Mucosa of descending colon (tissue), 3 donors: ENCODE measurements around the gene MAMDC2. TPM values are rescaled to one million over a fixed set of nuclear protein-coding genes. Genes with fewer than 3 reads are reported as not detected.
A peak's percentile ranks its signal among the peaks of the same experiment; 100 is the strongest.

Source experiments
- ATAC-seq: fragments of 200-7000 bp; cut with Tn5 transposase; one replicate; pipeline ENCODE4 v1.9.1; 2020; ENCODE audit warnings: mild to moderate bottlenecking, moderate library complexity
- DNase-seq, 3 donors: peaks; one replicate each; pipeline ENCODE4 v3.0.0-alpha.2; 2020
- H3K36me3 ChIP-seq: fragments of 200-600 bp; one replicate; pipeline ENCODE4 v1.8.0; 2021; ENCODE audit warnings: low read depth, mild to moderate bottlenecking
- H3K4me1 ChIP-seq: fragments of 200-600 bp; one replicate; pipeline ENCODE4 v1.8.0; 2021; ENCODE audit warnings: low read depth, mild to moderate bottlenecking
- H3K4me3 ChIP-seq: fragments of 200-600 bp; one replicate; pipeline ENCODE4 v1.8.0; 2021; ENCODE audit warnings: mild to moderate bottlenecking
- H3K9me3 ChIP-seq: fragments of 200-600 bp; one replicate; pipeline ENCODE4 v1.8.0; 2021; ENCODE audit warnings: mild to moderate bottlenecking
- intact Hi-C, 2 donors: fragments of 100-400 bp; cut with DNase I in 1 of 2; cut with micrococcal nuclease in 1 of 2; formaldehyde crosslinking; loops; one replicate each; pipeline versions ENCODE4 v1.11.0 to v1.11.1; 2022; cut with DNase I, micrococcal nuclease
- total RNA-seq, 3 donors: library from RNA; stranded (reverse); fragmentation: NEBNext Ultra II Directional in 2 of 3; extraction: Animal tissue kit (Norgen Biotek cat#: 25700) in 2 of 3; gene quantifications; one replicate each; pipeline versions ENCODE4 v1.2.1 to v1.2.4, GENCODE V29; 2021 to 2023
- TF ChIP-seq, protein P1 (sequence below): fragments of 200-600 bp; IDR thresholded peaks from one replicate; pipeline ENCODE4 v1.8.0; 2022; ENCODE audit warnings: antibody characterized with exemption, mild to moderate bottlenecking
- donor health status: DM: no; HTN: no; CAD: no; lungs with moderate emphysema.
- donor health status: DM: no; HTN: no; CAD: no.
- donor health status: DM: no; HTN: yes; CAD: no.

The MAMDC2 gene
- total RNA-seq, 3 donors from 2014 or later, result 3.5 to 70.6 (median 6.9) TPM

DNA sequence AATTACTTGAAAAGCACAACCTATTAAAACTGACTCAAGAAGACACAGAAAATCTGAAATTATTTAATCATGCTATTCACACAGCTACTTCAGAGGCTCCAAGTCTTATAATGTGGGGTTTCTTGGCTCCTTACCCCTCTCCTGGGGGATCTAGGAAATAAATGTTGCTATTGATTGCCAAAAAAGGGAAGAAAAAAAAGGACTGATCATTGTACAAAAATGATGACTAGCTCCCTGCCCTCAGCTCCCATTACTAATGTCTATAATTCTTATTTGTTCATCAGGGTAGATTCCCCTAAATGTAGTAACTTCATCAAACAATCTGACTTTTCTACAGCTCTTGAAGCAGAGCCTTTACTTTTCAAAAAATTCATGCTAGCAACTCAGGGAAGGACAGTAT is 211.8 kb downstream of the MAMDC2 start:
- H3K4me1 ChIP-seq, result peaks cover 13% of the 10 kb centered on the region
- H3K36me3 ChIP-seq, result no peaks in the 10 kb centered on the region
- intact Hi-C loops, result loop anchor here in 1 of 2 donors (10.0 kb wide), 1 partner anchor 61 kb away; no protein-coding TSS in a partner anchor
- DNase-seq (no peak), ATAC-seq (no peak)
- TF ChIP-seq, protein P1, sequence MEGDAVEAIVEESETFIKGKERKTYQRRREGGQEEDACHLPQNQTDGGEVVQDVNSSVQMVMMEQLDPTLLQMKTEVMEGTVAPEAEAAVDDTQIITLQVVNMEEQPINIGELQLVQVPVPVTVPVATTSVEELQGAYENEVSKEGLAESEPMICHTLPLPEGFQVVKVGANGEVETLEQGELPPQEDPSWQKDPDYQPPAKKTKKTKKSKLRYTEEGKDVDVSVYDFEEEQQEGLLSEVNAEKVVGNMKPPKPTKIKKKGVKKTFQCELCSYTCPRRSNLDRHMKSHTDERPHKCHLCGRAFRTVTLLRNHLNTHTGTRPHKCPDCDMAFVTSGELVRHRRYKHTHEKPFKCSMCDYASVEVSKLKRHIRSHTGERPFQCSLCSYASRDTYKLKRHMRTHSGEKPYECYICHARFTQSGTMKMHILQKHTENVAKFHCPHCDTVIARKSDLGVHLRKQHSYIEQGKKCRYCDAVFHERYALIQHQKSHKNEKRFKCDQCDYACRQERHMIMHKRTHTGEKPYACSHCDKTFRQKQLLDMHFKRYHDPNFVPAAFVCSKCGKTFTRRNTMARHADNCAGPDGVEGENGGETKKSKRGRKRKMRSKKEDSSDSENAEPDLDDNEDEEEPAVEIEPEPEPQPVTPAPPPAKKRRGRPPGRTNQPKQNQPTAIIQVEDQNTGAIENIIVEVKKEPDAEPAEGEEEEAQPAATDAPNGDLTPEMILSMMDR, result no peak
- H3K9me3 ChIP-seq, result no peaks in the 10 kb centered on the region
- H3K4me3 ChIP-seq, result no peak overlapping the region

DNA sequence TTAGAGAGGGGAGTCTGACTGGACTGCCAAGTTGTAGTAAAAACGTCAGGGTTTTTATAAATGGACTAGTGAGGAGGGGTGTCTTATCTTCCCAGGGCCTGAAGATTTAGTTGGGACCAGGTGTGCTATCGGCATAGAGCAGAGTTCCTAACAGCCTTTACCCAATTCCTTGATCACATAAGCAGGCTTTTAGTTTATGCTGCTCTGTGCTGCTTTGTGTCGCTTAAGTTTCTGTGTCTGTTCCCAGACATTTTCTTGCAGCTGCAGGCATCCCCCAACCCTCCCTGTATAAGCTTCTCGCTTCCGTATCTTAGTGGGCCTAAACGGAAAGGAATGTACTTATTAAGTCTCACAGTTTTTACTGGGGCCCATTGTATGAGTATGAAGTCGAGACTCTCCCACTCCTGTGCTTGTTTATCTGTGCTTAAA is 212.5 kb downstream of the MAMDC2 start:
- ATAC-seq, result no peak
- DNase-seq, result peak in 1 of 3 donors; percentile 31
- H3K4me1 ChIP-seq, result peaks cover 19% of the 10 kb centered on the region
- TF ChIP-seq, protein P1, result no peak
- no peaks in the 10 kb centered on the region for H3K9me3 ChIP-seq
- intact Hi-C loops, result loop anchor here in 1 of 2 donors (10.0 kb wide), 1 partner anchor 61 kb away; no protein-coding TSS in a partner anchor
- no peaks in the 10 kb centered on the region for H3K36me3 ChIP-seq
- no peak overlapping the region for H3K4me3 ChIP-seq

DNA sequence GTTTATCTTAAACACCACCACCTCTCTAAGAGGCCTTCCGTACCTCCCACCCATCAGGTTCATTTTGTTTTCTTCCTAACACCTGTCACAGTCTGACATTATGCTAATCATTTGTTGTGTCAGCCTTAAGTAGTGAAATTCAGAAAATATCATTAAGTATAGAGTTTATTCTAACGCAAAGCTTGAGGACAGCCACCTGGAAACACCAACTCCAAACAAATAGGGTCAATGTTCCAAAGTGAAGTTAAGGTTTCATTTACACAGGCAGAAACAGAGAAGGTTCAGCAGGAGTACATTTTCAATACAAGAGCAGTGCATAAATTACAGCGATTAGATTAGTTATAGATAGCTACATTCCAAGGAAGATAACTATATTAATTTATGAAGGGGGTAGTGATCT is 213.9 kb downstream of the MAMDC2 start:
- intact Hi-C loops, result loop anchor here in 1 of 2 donors (10.0 kb wide), 1 partner anchor 63 kb away; no protein-coding TSS in a partner anchor
- H3K36me3 ChIP-seq, result no peaks in the 10 kb centered on the region
- no peak overlapping the region for H3K4me3 ChIP-seq
- H3K4me1 ChIP-seq, result peaks cover 28% of the 10 kb centered on the region
- TF ChIP-seq, protein P1, result no peak
- H3K9me3 ChIP-seq, result no peaks in the 10 kb centered on the region
- ATAC-seq, result no peak
- DNase-seq, result no peak

DNA sequence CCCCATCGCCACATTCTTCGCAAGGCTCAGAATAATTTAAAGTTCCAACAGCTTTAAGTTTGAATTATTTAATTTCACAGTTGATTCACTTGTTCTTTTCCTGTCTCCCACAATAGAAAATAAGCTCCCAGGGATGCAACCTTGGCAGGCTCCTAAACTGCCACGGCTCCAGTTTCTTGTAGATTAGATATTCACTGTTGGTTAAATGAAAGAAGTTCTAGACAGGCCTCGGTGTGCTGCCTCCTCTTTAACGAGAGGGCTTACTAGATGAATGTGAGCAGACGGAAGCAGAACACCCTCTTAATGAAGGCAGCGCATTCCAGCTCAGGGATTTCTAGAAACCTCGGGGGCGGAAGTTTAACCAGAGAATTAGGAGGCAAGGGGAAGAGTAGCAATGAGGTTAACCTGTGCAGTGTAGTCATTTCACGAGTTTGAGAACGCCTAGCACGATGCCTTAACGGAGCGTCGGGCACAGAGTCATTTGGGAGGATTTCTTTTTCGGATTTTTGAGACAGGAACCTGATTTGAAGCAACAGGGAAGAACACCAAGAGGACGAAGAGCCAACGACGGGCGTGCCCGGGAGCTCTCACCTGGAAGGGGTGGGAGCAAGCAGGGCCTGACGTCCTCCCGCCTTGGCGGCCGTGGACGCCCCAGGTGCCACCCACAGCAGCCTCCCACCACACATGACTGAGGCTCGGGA is 214.5 kb downstream of the MAMDC2 start:
- Histone ChIP-seq H3K4me3 (peak overlapping the region; percentile 12), H3K9me3 (no peaks in the 10 kb centered on the region), H3K36me3 (no peaks in the 10 kb centered on the region), H3K4me1 (peaks cover 28% of the 10 kb centered on the region)
- TF ChIP-seq, protein P1, result no peak
- DNase-seq, result peak; percentile 85 to 89 (median 87)
- peak; percentile 87 for ATAC-seq
- intact Hi-C loops, result loop anchor here in 1 of 2 donors (10.0 kb wide), 1 partner anchor 63 kb away; no protein-coding TSS in a partner anchor

DNA sequence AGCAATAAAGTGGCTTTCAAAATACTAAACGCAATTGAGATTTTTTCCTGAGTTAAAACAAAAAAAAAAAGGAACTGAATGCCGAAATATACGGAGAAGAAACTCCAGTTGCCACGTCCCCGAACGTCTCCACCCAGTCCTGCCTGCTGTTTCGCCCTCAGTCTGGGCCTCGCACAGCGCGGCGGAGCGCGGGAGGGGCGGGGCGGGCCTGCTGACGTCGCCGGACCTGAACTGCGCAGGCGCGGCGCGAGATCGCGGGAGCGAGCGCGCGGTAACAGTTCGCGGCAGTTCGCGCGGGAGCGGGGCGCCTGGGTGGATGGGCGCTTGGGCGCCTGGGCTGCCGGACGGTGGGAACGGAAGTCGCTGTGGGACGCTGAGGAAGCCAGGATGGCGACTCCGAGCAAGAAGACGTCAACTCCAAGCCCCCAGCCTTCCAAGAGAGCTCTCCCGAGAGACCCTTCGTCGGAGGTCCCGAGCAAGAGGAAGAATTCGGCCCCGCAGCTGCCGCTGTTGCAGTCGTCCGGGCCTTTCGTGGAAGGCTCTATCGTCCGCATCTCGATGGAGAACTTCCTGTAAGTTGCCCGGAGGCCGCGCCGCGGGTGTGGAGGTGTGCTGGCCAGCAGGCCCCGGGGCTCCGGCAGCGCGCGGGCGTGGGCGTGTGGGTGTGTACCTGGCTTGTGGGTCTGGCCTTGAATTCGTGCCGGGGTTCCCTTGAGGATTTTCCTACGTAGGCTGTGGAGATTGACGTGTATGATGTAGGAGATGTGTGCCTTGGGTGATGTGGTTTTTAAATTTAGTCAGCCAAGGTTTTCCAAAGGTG is 215.3 kb downstream of the MAMDC2 start, which contains the start of gene SMC5:
SMC5 (plus strand) TSS at position 287 of the 820 bp plus-strand sequence; CDS start at position 388, 101 bp downstream.
- Histone ChIP-seq H3K4me1 (peaks cover 28% of the 10 kb centered on the region), H3K4me3 (peak within 1 kb of the TSS; percentile 78), H3K36me3 (no peaks in the 10 kb centered on the region), H3K9me3 (no peaks in the 10 kb centered on the region)
- peak; percentile 89 to 96 (median 94) for DNase-seq
- TF ChIP-seq, protein P1, result no peak
- ATAC-seq, result peak; percentile 94
- intact Hi-C loops, result loop anchor here in 1 of 2 donors (10.0 kb wide), 1 partner anchor 64 kb away; no protein-coding TSS in a partner anchor
